Naive B cell (primary cell): Measurements from ENCODE around the gene NXF3. TPM values are rescaled to one million over a fixed set of nuclear protein-coding genes. Genes with fewer than 3 reads are reported as not detected.
"Not testable (repeated sequence)": the region's sequence is repeated elsewhere in the genome, so short reads cannot be mapped to it uniquely, and the experiment has no call there.

Experiments used
- ATAC-seq, 2 donors: fragments of 150-1000 bp; cut with Tn5 transposase; 2 replicates each; pipeline ENCODE4 v1.10.0; 2021; ENCODE audit warnings: low read depth in 2 of 2, mild to moderate bottlenecking in 2 of 2, moderate library complexity in 2 of 2
- DNase-seq: peaks from one replicate; pipeline ENCODE4 v3.0.0; 2022
- H3K27ac Mint-ChIP-seq, 6 donors: one replicate each; pipeline ENCODE4 v1.8.0; 2020 to 2022; ENCODE audit warnings: mild to moderate bottlenecking in 6 of 6, mixed read lengths in 6 of 6, moderate library complexity in 5 of 6, inconsistent platforms in 2 of 6
- H3K27me3 Mint-ChIP-seq, 3 donors: one replicate each; pipeline ENCODE4 v1.8.0; 2021 to 2022; ENCODE audit warnings: mixed read lengths in 3 of 3, mild to moderate bottlenecking in 1 of 3
- H3K36me3 Mint-ChIP-seq, 2 donors: one replicate each; pipeline ENCODE4 v1.8.0; 2020 to 2022; ENCODE audit warnings: mixed read lengths in 2 of 2, inconsistent platforms in 1 of 2, mild to moderate bottlenecking in 1 of 2
- H3K4me1 Mint-ChIP-seq, 3 donors: one replicate each; pipeline ENCODE4 v1.8.0; 2020 to 2022; ENCODE audit warnings: mixed read lengths in 3 of 3, inconsistent platforms in 1 of 3, mild to moderate bottlenecking in 1 of 3, moderate library complexity in 1 of 3
- H3K4me3 Mint-ChIP-seq, 8 donors: one replicate each; pipeline ENCODE4 v1.8.0; 2020 to 2022; ENCODE audit warnings: mild to moderate bottlenecking in 8 of 8, mixed read lengths in 8 of 8, moderate library complexity in 8 of 8, inconsistent platforms in 2 of 8
- H3K9me3 Mint-ChIP-seq, 7 donors: one replicate each; pipeline ENCODE4 v1.8.0; 2020 to 2022; ENCODE audit warnings: mixed read lengths in 7 of 7, mild to moderate bottlenecking in 5 of 7, inconsistent platforms in 2 of 7, moderate library complexity in 1 of 7
- polyA plus RNA-seq, 6 donors: library from polyadenylated mRNA; unstranded; fragments of 300-500 nt; fragmentation: Illumina TruSeq; gene quantifications; one replicate each; pipeline ENCODE4 v1.2.3, GENCODE V29; 2021; ENCODE audit warnings: low read depth in 6 of 6

The NXF3 gene, protein sequence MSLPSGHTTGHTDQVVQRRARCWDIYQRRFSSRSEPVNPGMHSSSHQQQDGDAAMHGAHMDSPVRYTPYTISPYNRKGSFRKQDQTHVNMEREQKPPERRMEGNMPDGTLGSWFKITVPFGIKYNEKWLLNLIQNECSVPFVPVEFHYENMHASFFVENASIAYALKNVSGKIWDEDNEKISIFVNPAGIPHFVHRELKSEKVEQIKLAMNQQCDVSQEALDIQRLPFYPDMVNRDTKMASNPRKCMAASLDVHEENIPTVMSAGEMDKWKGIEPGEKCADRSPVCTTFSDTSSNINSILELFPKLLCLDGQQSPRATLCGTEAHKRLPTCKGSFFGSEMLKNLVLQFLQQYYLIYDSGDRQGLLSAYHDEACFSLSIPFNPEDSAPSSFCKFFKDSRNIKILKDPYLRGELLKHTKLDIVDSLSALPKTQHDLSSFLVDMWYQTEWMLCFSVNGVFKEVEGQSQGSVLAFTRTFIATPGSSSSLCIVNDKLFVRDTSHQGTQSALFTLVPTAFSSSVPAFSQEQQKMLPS
- polyA plus RNA-seq = not detected

DNA sequence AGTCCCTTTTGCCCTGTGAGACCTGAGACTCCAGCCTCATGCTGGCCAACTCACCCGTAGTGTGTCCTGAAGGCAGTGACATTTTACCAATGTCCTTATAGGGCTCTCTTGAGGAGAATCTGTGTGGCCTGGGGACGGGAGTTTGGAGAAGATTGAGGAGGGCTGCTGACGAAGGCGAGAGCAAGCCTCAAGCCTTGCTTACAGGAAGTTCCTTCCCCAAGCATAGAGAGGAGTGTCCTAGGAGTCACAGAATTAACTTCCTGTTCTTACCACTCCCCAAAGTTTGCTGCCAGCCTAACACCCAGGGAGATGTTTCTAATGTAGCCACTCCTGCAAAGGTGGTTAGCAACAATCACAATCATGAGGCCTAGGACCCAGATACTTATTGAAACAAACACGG is at the start of gene NXF3:
TSS of gene NXF3 (minus strand) at position 202 of the 400 bp plus-strand sequence. CDS start at position 82, 120 bp downstream.
- Mint-ChIP-seq H3K4me1 (no peaks in the 10 kb centered on the region), H3K27ac (no peak within 1 kb of the TSS), H3K36me3 (no peaks in the 10 kb centered on the region), H3K27me3 (no peaks in the 10 kb centered on the region), H3K4me3 (peak within 1 kb of the TSS in 1 of 8 donors; percentile 29), H3K9me3 (no peaks in the 10 kb centered on the region)
- ATAC-seq (no peak), DNase-seq (no peak)

- H3K4me1 Mint-ChIP-seq, H3K36me3 Mint-ChIP-seq, H3K4me3 Mint-ChIP-seq, H3K9me3 Mint-ChIP-seq, DNase-seq, H3K27ac Mint-ChIP-seq, ATAC-seq, H3K27me3 Mint-ChIP-seq: not testable (repeated sequence)
These were observed 43.6 kb upstream of the NXF3 start for GRCh38 chrX:103136528-103136927.

GRCh38 chrX:103124284-103124683 is 31.3 kb upstream of the NXF3 start:
- Mint-ChIP-seq H3K9me3 (peaks cover 0 to 6% (median 0%) of the 10 kb centered on the region in 7 donors), H3K27me3 (peaks cover 0 to 8% (median 0%) of the 10 kb centered on the region in 3 donors), H3K36me3 (no peaks in the 10 kb centered on the region), H3K27ac (no peak overlapping the region), H3K4me1 (no peaks in the 10 kb centered on the region), H3K4me3 (no peak overlapping the region)
- no peak for DNase-seq
- no peak for ATAC-seq

DNA sequence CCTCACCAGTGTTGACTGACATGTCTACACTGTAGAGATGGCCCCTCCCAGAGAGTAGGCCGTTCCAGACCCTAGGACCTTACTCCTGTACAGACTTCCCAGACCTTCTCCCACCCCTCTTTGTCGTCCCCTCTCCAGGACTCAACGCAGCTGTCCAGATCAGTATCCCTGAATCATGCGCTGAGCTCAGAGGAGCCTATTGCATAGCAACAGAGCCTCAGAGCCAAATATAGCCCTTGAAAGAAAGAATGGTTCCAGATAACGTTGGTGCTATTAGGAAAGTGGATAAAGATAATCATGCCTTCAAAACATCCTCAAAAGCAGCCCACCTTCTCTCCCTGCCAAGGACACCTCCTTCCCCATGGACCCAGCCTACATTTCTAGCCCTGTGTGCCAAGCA is 27.8 kb upstream of the NXF3 start:
- Mint-ChIP-seq H3K36me3 (no peaks in the 10 kb centered on the region), H3K27ac (no peak overlapping the region), H3K4me3 (no peak overlapping the region), H3K27me3 (peaks cover 0 to 8% (median 0%) of the 10 kb centered on the region in 3 donors), H3K4me1 (no peaks in the 10 kb centered on the region), H3K9me3 (peaks cover 0 to 6% (median 0%) of the 10 kb centered on the region in 7 donors)
- ATAC-seq = no peak
- no peak for DNase-seq

DNA sequence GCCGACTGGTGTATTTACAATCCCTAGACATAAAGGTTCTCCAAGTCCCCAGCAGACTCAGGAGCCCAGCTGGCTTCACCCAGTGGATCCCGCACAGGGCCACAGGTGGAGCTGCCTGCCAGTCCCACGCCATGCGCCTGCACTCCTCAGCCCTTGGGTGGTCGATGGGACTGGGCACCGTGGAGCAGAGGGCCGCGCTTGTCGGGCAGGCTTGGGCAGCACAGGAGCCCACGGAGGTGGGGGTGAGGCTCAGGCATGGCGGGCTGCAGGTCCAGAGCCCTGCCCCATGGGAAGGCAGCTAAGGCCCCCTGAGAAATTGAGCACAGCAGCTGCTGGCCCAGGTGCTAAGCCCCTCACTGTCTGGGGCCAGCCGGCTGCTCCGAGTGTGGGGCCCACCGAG is 24.0 kb upstream of the NXF3 start:
- DNase-seq, H3K4me3 Mint-ChIP-seq, H3K27ac Mint-ChIP-seq, H3K27me3 Mint-ChIP-seq, ATAC-seq, H3K4me1 Mint-ChIP-seq, H3K36me3 Mint-ChIP-seq, H3K9me3 Mint-ChIP-seq: not testable (repeated sequence)

DNA sequence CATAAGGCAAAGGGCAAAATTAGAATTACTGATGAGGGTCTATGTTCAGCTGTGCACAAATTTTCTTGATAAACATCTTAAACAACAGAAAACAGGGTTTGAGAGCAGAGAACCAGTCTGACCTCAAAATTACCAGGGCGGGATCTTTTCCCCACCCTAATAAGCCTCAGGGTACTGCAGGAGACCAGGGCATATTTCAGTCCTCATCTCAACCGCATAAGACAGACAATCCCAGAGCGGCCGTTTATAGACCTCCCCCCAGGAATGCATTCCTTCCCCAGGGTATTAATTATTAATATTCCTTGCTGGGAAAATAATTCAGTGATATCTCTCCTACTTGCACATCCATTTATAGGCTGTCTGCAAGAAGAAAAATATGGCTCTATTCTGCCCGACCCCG is 16.6 kb upstream of the NXF3 start:
- H3K9me3 Mint-ChIP-seq = peaks cover 3 to 33% (median 22%) of the 10 kb centered on the region in 7 donors
- not testable (repeated sequence) for DNase-seq, H3K4me3 Mint-ChIP-seq, H3K36me3 Mint-ChIP-seq, H3K4me1 Mint-ChIP-seq, ATAC-seq, H3K27ac Mint-ChIP-seq, H3K27me3 Mint-ChIP-seq

- DNase-seq = no peak
- Mint-ChIP-seq H3K27ac (no peak overlapping the region), H3K9me3 (peaks cover 3 to 33% (median 20%) of the 10 kb centered on the region in 7 donors)
These were observed 14.9 kb upstream of the NXF3 start for GRCh38 chrX:103107836-103108235.

DNA sequence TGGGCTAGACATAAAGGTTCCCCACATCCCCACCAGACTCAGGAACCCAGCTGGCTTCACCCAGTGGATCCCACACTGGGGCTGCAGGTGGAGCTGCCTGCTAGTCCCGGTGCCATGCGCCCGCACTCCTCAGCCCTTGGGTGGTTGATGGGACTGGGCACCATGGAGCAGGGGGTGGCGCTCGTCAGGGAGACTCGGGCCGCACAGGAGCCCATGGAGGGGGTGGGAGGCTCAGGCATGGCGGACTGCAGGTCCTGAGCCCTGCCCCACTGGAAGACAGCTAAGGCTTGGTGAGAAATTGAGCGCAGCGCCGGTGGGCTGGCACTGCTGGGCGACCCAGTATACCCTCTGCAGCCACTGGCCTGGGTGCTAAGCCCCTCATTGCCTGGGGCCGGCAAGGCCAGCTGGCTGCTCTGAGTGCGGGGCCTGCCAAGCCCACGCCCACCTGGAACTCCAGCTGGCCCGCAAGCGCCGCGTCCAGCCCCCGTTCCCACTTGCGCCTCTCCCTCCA is 14.3 kb upstream of the NXF3 start:
- not testable (repeated sequence) for H3K36me3 Mint-ChIP-seq, ATAC-seq, H3K4me3 Mint-ChIP-seq, H3K4me1 Mint-ChIP-seq, DNase-seq, H3K27ac Mint-ChIP-seq, H3K27me3 Mint-ChIP-seq
- peaks cover 3 to 33% (median 20%) of the 10 kb centered on the region in 7 donors for H3K9me3 Mint-ChIP-seq

More at GRCh38 chrX:103107836-103108235, 14.9 kb upstream of the NXF3 start:
- Mint-ChIP-seq H3K36me3 (no peaks in the 10 kb centered on the region), H3K4me1 (no peaks in the 10 kb centered on the region), H3K27me3 (no peaks in the 10 kb centered on the region), H3K4me3 (no peak overlapping the region)
- no peak for ATAC-seq

- H3K4me1 Mint-ChIP-seq, H3K27ac Mint-ChIP-seq, DNase-seq, H3K27me3 Mint-ChIP-seq, H3K36me3 Mint-ChIP-seq, H3K4me3 Mint-ChIP-seq, ATAC-seq: not testable (repeated sequence)
- H3K9me3 Mint-ChIP-seq = peaks cover 3 to 19% (median 14%) of the 10 kb centered on the region in 7 donors
These were observed 11.4 kb upstream of the NXF3 start for GRCh38 chrX:103104370-103104769.

GRCh38 chrX:103103866-103104265 is 10.9 kb upstream of the NXF3 start:
- H3K36me3 Mint-ChIP-seq, DNase-seq, H3K4me3 Mint-ChIP-seq, H3K27ac Mint-ChIP-seq, H3K4me1 Mint-ChIP-seq, H3K27me3 Mint-ChIP-seq, ATAC-seq: not testable (repeated sequence)
- peaks cover 0 to 14% (median 10%) of the 10 kb centered on the region in 7 donors for H3K9me3 Mint-ChIP-seq

DNA sequence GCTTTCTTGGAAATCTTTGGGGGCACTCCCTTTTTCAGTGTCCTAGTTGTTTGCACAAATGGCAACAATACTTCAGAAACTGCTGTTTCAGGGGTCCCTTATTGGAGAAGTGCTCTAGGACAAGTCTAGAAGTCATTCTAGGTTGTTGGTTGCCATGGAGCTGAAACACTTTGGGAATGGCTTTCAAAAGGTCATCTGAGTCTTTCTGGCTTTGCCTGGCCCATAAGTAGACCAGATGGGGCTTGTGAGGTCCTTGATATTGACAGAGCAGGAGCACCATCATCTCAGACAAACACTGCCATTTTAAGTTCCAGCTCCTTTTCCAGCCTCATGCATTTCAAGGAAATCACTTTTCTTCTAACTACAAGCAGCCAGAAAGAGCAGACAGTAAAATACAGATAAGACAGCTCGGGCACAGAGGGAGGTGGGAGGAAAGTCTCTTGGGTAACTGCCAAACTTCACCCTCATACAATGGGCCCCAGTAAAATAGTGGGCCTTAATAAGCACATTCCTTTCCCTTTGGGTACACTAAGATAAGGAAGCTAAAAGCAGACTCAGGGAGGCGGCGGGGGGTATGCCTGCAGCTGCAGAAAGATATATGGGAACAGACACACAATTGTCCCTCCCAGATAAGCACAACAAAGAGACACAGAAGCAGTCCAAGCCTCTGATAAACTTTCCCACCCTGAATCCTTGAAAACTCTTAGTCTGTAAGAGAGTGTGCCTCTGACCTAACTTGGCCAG is 8.5 kb upstream of the NXF3 start:
- no peaks in the 10 kb centered on the region for H3K27me3 Mint-ChIP-seq
- H3K27ac Mint-ChIP-seq = no peak overlapping the region
- DNase-seq (no peak), ATAC-seq (no peak)
- H3K4me1 Mint-ChIP-seq = no peaks in the 10 kb centered on the region
- no peaks in the 10 kb centered on the region for H3K36me3 Mint-ChIP-seq
- no peak overlapping the region for H3K4me3 Mint-ChIP-seq
- H3K9me3 Mint-ChIP-seq = peaks cover 0 to 6% (median 4%) of the 10 kb centered on the region in 7 donors

- Mint-ChIP-seq H3K27me3 (no peaks in the 10 kb centered on the region), H3K9me3 (peaks cover 0 to 4% (median 0%) of the 10 kb centered on the region in 7 donors), H3K27ac (no peak overlapping the region), H3K4me3 (no peak overlapping the region), H3K4me1 (no peaks in the 10 kb centered on the region), H3K36me3 (no peaks in the 10 kb centered on the region)
- ATAC-seq (no peak), DNase-seq (no peak)
These were observed 7.5 kb upstream of the NXF3 start for GRCh38 chrX:103100484-103100883.

DNA sequence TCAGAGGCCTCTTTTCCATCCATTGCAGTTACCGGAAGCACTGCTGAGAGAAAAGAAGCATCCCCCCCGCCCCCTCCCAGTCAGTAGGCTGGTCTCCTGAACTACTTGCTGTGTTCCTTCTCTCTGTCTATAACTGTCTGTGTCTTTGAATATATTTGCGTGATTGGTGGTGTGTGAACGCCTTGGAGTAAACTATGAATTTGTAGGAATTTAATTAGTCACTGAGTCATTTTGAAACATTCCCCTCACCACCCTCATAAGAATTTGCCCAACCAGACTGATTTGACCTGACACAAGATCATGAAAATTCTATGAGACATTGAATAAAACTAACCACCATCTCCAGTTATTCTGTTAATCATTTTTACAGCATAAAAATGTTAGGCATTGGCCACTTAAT is 6.7 kb upstream of the NXF3 start:
- Mint-ChIP-seq H3K27ac (no peak overlapping the region), H3K4me1 (no peaks in the 10 kb centered on the region), H3K9me3 (peaks cover 0 to 4% (median 0%) of the 10 kb centered on the region in 7 donors), H3K4me3 (no peak overlapping the region), H3K27me3 (no peaks in the 10 kb centered on the region), H3K36me3 (no peaks in the 10 kb centered on the region)
- no peak for ATAC-seq
- no peak for DNase-seq
